Retinal pigment epithelial cell (primary cell): ENCODE measurements around the gene WNT5B.

Experiments used
- DNase-seq: peaks from one replicate; pipeline ENCODE4 v3.0.0-alpha.2; 2010; ENCODE audit warnings: low read depth
- H3K4me3 ChIP-seq: 2 replicates; pipeline ENCODE4 v1.5.1; 2011; ENCODE audit warnings: mild to moderate bottlenecking, low read length, control low read depth, moderate library complexity
- TF ChIP-seq, protein P1 (sequence below): conservative IDR thresholded peaks from 2 replicates; pipeline ENCODE4 v1.5.1; 2011; ENCODE audit warnings: low read depth, low read length, control low read depth, inconsistent platforms

WNT5B gene

DNA sequence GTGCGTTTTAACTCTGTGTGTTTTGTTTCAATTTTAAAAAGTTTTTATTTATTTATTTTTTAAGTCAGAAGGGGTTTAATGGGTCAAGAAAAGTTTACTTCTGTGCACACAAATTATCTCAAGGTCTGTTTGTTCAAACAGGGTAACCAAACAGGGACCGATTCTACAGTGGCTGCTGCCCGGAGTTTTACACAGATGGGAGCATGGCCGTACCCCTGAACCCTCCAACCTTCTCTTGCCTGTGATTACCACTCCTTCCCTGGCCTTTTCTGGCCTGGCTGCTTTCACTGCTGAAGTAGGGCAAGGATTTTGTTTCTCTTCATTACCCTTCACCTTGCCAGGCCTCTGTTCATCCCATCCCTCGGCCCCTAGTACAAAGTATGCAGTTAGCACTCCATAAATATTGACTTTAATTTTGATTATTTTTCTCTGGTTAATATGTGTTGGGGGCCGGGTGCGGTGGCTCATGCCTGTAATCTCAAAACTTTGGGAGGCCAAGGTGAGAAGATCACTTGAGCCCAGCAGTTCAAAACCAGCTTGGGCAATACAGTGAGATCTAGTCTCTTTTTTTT lies 18.9 kb upstream of the WNT5B start:
- H3K4me3 ChIP-seq: no peak overlapping the region
- TF ChIP-seq, protein P1, sequence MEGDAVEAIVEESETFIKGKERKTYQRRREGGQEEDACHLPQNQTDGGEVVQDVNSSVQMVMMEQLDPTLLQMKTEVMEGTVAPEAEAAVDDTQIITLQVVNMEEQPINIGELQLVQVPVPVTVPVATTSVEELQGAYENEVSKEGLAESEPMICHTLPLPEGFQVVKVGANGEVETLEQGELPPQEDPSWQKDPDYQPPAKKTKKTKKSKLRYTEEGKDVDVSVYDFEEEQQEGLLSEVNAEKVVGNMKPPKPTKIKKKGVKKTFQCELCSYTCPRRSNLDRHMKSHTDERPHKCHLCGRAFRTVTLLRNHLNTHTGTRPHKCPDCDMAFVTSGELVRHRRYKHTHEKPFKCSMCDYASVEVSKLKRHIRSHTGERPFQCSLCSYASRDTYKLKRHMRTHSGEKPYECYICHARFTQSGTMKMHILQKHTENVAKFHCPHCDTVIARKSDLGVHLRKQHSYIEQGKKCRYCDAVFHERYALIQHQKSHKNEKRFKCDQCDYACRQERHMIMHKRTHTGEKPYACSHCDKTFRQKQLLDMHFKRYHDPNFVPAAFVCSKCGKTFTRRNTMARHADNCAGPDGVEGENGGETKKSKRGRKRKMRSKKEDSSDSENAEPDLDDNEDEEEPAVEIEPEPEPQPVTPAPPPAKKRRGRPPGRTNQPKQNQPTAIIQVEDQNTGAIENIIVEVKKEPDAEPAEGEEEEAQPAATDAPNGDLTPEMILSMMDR: no peak
- DNase-seq: no peak

GRCh38 chr12:1611803-1612572 lies 17.0 kb upstream of the WNT5B start:
- H3K4me3 ChIP-seq: no peak overlapping the region
- TF ChIP-seq, protein P1: no peak
- DNase-seq: no peak

- TF ChIP-seq, protein P1: no peak
- H3K4me3 ChIP-seq: no peak overlapping the region
These were observed 15.2 kb upstream of the WNT5B start for GRCh38 chr12:1613860-1614259.

GRCh38 chr12:1614360-1614759 lies 14.7 kb upstream of the WNT5B start:
- TF ChIP-seq, protein P1: no peak
- DNase-seq: no peak
- H3K4me3 ChIP-seq: no peak overlapping the region

More at GRCh38 chr12:1613860-1614259, 15.2 kb upstream of the WNT5B start:
- DNase-seq: no peak

- no peak overlapping the region for H3K4me3 ChIP-seq
- DNase-seq: no peak
- TF ChIP-seq, protein P1: no peak
These were observed 12.6 kb upstream of the WNT5B start for GRCh38 chr12:1616233-1617066.

DNA sequence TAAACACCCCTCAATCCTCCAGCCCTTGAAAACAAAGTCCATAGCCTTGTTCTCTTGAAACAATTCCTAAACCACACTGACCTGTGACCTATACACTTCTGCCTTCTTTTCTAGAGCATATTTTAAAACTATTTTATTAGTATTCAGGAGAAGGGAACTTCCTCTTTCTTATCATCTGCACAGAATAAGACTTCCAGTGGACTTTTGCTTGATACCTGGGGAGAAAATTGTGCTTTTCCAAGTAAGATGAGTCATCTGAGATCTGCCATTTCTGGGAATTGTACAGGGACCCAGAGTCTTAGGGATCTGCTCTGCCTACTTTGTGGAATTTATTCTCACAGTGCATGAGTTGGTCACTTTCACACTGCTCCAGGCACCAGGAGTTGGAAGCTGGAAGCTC lies 10.5 kb upstream of the WNT5B start:
- no peak for DNase-seq

More for the DNA sequence above, 10.5 kb upstream of the WNT5B start:
- H3K4me3 ChIP-seq: no peak overlapping the region
- TF ChIP-seq, protein P1: no peak
